Retinal pigment epithelial cell (primary cell): ENCODE results near the gene NLRP8.

ENCODE experiments used
- DNase-seq: peaks from one replicate; pipeline ENCODE4 v3.0.0-alpha.2; 2010; ENCODE audit warnings: low read depth
- H3K4me3 ChIP-seq: 2 replicates; pipeline ENCODE4 v1.5.1; 2011; ENCODE audit warnings: mild to moderate bottlenecking, low read length, control low read depth, moderate library complexity
- CTCF ChIP-seq: conservative IDR thresholded peaks from 2 replicates; pipeline ENCODE4 v1.5.1; 2011; ENCODE audit warnings: low read depth, low read length, control low read depth, inconsistent platforms

NLRP8 gene

DNA sequence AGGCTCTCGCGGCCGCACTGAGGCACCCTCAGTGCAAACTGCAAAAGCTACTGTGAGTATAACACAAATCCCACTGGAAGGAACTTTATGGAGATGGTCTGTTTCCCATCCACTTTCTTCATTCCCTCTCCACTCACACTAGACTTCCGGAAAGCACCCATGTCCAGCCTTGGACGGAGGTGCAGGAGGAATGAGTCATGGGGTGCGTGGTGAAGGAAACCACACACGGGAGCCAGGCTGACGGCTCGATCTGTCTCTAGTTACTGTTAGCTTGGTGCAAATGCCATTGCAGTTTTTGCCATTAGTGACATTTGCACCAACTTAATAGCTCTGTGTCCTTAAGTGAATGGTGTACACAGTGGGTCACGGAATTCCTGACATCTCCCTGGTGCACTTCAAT is 14.6 kb downstream of the NLRP8 start:
- no peak for TF ChIP-seq CTCF
- no peak overlapping the region for H3K4me3 ChIP-seq
- no peak for DNase-seq

- no peak for TF ChIP-seq CTCF
- no peak for DNase-seq
- H3K4me3 ChIP-seq: no peak overlapping the region
These were observed 26.4 kb downstream of the NLRP8 start for GRCh38 chr19:55973982-55974381.

GRCh38 chr19:55980415-55980814 is 32.8 kb downstream of the NLRP8 start:
- no peak for TF ChIP-seq CTCF
- no peak for DNase-seq
- H3K4me3 ChIP-seq: no peak overlapping the region

GRCh38 chr19:55985254-55985653 is 37.6 kb downstream of the NLRP8 start:
- DNase-seq: no peak
- no peak for TF ChIP-seq CTCF
- H3K4me3 ChIP-seq: no peak overlapping the region

- DNase-seq: no peak
These were observed 38.9 kb downstream of the NLRP8 start, which contains the start of gene NLRP5 for GRCh38 chr19:55986487-55986886. TSS of gene NLRP5 (plus strand) at chr19:55986775.

DNA sequence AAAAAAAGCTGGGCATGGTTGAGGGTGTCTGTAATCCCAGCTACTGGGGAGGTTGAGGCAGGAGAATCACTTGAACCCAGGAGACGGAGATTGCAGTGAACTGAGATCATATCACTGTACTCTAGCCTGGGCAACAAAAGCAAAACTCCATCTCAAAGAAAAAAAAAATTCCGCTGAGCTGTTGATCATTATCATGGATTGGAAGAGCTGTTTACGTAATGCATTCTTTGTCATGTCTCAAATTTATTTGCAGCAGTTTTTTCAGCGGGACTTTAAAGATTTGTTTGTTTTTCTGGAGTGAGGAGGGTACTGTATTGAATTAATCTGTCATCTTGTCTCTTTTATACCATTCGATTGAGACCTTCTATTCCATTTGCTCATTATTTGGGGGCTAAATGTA is 43.2 kb downstream of the NLRP8 start:
- TF ChIP-seq CTCF: no peak
- no peak overlapping the region for H3K4me3 ChIP-seq
- DNase-seq: no peak

More at GRCh38 chr19:55986487-55986886, 38.9 kb downstream of the NLRP8 start, which contains the start of gene NLRP5:
- H3K4me3 ChIP-seq: no peak within 1 kb of the TSS
- TF ChIP-seq CTCF: no peak

DNA sequence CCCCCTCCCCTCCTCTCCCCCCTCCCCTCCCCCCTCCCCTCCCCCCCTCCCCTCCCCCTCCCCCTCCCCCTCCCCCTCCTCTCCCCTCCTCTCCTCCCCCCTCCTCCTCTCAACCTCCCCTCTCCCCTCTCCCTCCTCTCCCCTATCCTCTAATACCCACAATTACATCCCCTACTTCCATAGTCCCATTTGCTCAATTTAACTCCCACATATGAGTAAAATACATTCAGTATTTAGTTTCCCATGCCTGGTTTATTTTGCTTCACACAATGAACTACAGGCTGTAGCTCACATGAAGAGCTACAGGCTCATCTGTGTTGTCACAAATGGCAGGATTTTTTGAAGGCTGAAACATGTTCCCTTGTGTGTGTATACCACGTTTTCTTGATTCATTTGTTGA is 45.9 kb downstream of the NLRP8 start:
- DNase-seq: no peak
- TF ChIP-seq CTCF: no peak

More for the DNA sequence above, 45.9 kb downstream of the NLRP8 start:
- no peak overlapping the region for H3K4me3 ChIP-seq
